ENCODE results near the gene FBXL5. TPM values are rescaled to one million over a fixed set of nuclear protein-coding genes. Genes with fewer than 3 reads are reported as not detected.

The FBXL5 gene
- total and polyA plus RNA-seq, 3 experiments from 2014 or later: 25.1 to 94.5 (median 27.6) TPM

DNA sequence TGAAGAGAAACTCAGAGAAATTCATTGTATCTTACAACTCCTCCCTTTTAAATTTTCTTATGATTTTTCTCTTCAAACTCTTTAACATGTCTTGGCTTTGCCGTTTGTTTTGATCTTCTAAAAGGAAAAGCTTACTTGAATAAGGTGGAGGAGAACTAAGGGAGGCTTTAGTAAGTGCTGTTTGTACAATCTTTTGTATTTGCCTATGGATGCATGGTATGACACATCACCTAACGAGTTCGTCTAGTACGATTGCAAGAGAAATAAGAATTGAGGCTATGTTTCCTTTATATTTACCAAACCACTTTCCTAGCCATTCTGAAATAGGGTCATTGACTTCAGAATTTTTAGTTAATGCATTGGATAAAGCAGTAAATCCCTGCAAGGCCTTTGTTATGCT, 39.3 kb upstream of the FBXL5 start:
- Histone ChIP-seq H3K27me3 (ENCODE audit: insufficient read depth, low read length, poor library complexity, severe bottlenecking) (no peaks in the 10 kb centered on the region), H3K4me1 (ENCODE audit: insufficient read depth, low read length) (no peaks in the 10 kb centered on the region), H3K4me3 (ENCODE audit: low read length) (no peak overlapping the region), H3K36me3 (ENCODE audit: insufficient read depth, low read length) (no peaks in the 10 kb centered on the region), H3K27ac (ENCODE audit: low read depth, low read length) (no peak overlapping the region), H3K9me3 (ENCODE audit: low read length) (no peaks in the 10 kb centered on the region)
- peaks cover 3 to 7% (median 6%) of the 10 kb centered on the region in 3 donors for H3K4me1 Mint-ChIP-seq
- DNase-seq: no peak
- no peak overlapping the region for H3K4me3 Mint-ChIP-seq
- ChIA-PET POLR2A (no interaction called here), CTCF (no interaction called here)
- peaks cover 0 to 2% (median 1%) of the 10 kb centered on the region in 3 donors for H3K36me3 Mint-ChIP-seq
- peaks cover 9 to 20% of the 10 kb centered on the region in 2 donors for H3K27me3 Mint-ChIP-seq
- no peaks in the 10 kb centered on the region for H3K9me3 Mint-ChIP-seq
- H3K27ac Mint-ChIP-seq: no peak overlapping the region

DNA sequence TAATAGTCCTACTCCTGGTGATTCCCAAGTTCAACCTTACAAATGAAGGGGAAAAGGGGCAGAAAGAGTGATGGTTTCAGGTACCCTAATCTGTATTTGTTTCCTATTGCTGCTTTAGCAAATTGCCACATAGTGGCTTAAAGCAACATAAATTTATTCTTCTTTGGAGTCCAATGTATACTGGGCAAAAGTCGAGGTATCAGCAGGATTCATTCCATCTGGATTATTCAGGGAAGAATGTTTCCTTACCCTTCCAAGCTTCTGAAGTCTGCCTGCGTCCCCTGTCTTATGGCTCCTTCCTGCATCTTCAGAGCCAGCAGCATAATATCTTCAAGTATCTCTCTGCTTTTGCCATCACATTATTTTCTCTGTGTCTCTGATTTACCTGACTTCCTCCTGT, 37.4 kb upstream of the FBXL5 start:
- no peak for DNase-seq
- no peaks in the 10 kb centered on the region for H3K27me3 ChIP-seq (ENCODE audit: insufficient read depth, low read length, poor library complexity, severe bottlenecking)
- H3K4me1 ChIP-seq (ENCODE audit: insufficient read depth, low read length): no peaks in the 10 kb centered on the region
- H3K27ac ChIP-seq (ENCODE audit: low read depth, low read length): no peak overlapping the region
- ChIA-PET POLR2A (no interaction called here), CTCF (no interaction called here)
- H3K9me3 ChIP-seq (ENCODE audit: low read length): no peaks in the 10 kb centered on the region
- Mint-ChIP-seq H3K4me3 (no peak overlapping the region), H3K27me3 (peaks cover 3 to 7% of the 10 kb centered on the region in 2 donors), H3K9me3 (no peaks in the 10 kb centered on the region), H3K4me1 (peaks cover 3 to 7% (median 6%) of the 10 kb centered on the region in 3 donors), H3K36me3 (peaks cover 0 to 14% (median 0%) of the 10 kb centered on the region in 3 donors), H3K27ac (peak overlapping the region in 1 of 8 donors; percentile 43)
- no peaks in the 10 kb centered on the region for H3K36me3 ChIP-seq (ENCODE audit: insufficient read depth, low read length)
- H3K4me3 ChIP-seq (ENCODE audit: low read length): no peak overlapping the region

DNA sequence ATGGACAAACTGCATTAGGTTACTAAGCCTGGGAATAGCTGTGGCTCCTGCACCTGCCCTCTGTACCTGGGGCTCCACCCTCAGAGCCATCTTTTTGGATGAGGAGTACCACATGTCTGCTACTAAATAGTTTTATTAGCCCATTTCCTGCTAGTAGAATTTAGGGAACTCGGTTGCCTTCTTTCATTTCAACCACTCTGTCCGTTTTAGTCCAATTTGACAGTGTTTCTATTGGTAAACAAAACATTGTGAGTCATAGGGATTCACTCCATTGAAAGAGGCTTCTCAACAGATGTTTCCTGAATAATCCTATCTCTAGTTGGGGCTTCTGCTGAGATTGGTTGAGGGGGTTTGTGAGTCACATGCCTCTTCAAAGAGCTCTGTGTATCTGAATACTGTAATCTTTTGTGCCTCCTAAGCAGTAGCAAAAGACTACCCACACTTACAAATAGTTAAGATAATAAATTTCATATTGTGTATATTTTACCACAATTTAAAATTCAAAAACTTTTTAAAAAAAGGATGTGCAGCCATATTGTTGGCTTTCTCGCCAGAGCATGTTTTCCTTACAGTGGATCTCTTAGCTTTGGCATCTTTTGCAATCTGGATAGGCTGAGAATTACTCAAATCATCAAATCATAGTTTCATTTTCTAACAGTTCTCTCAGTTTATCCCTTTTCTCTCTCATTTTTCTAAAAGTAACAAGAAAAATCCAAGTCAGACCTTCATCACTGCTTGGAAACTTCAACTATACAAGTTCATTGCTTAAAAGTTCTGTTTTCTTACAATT, 36.4 kb upstream of the FBXL5 start:
- H3K27me3 Mint-ChIP-seq: no peaks in the 10 kb centered on the region
- no peak overlapping the region for H3K27ac ChIP-seq (ENCODE audit: low read depth, low read length)
- H3K4me3 Mint-ChIP-seq: no peak overlapping the region
- no peak for DNase-seq
- peaks cover 0 to under 1% (median 0%) of the 10 kb centered on the region in 3 donors for H3K4me1 Mint-ChIP-seq
- H3K4me1 ChIP-seq (ENCODE audit: insufficient read depth, low read length): no peaks in the 10 kb centered on the region
- peak overlapping the region in 1 of 8 donors; percentile 43 for H3K27ac Mint-ChIP-seq
- H3K9me3 ChIP-seq (ENCODE audit: low read length): no peaks in the 10 kb centered on the region
- peaks cover 1 to 23% (median 4%) of the 10 kb centered on the region in 3 donors for H3K36me3 Mint-ChIP-seq
- ChIA-PET CTCF (no interaction called here), POLR2A (no interaction called here)
- no peaks in the 10 kb centered on the region for H3K36me3 ChIP-seq (ENCODE audit: insufficient read depth, low read length)
- no peaks in the 10 kb centered on the region for H3K9me3 Mint-ChIP-seq
- H3K4me3 ChIP-seq (ENCODE audit: low read length): no peak overlapping the region
- no peaks in the 10 kb centered on the region for H3K27me3 ChIP-seq (ENCODE audit: insufficient read depth, low read length, poor library complexity, severe bottlenecking)

DNA sequence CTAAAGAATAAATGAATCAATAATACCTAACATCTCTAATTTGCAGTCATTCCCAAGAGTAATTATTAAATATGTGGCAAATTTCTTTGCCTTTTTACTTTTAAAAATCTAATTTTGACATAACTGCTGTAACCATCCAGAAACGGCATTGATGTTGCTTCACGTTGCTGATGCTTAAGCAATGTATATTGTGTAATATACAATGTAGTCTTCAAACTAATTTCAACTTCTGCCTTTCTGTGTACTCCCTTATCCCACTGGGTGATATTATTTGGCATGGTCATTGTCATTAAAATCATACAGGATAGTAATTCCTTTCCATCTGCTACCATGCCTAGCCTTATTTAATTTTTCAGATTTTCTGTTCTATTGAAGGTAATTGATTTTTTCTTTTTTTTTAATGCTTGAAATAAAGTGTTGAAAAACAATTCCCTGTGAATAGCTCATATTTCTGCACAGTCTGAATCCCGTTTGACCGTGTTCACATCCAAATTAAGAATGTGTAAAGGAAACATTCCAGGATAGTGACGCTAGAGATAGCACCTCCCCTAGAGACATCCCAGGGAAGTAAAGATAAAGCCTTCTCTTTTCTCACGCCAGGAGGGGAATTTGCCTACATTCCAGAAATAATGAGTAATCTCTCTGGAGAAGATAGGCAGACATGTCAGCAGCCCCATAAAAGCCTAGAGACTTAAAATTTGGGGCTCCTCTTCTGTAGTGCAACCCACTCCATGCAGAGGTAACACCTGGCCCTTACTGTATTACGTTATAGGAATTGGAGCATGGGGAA, 35.1 kb upstream of the FBXL5 start:
- Mint-ChIP-seq H3K36me3 (peaks cover 6 to 33% (median 7%) of the 10 kb centered on the region in 3 donors), H3K27me3 (no peaks in the 10 kb centered on the region), H3K4me1 (peaks cover 5 to 10% (median 7%) of the 10 kb centered on the region in 3 donors), H3K9me3 (no peaks in the 10 kb centered on the region), H3K27ac (no peak overlapping the region), H3K4me3 (no peak overlapping the region)
- no peaks in the 10 kb centered on the region for H3K4me1 ChIP-seq (ENCODE audit: insufficient read depth, low read length)
- no peak for DNase-seq
- H3K36me3 ChIP-seq (ENCODE audit: insufficient read depth, low read length): no peaks in the 10 kb centered on the region
- ChIA-PET POLR2A (no interaction called here), CTCF (no interaction called here)
- H3K27me3 ChIP-seq (ENCODE audit: insufficient read depth, low read length, poor library complexity, severe bottlenecking): no peaks in the 10 kb centered on the region
- H3K9me3 ChIP-seq (ENCODE audit: low read length): no peaks in the 10 kb centered on the region
- H3K4me3 ChIP-seq (ENCODE audit: low read length): no peak overlapping the region
- H3K27ac ChIP-seq (ENCODE audit: low read depth, low read length): no peak overlapping the region

GRCh38 chr4:15689540-15689939, 34.4 kb upstream of the FBXL5 start:
- H3K36me3 ChIP-seq (ENCODE audit: insufficient read depth, low read length): no peaks in the 10 kb centered on the region
- CTCF ChIA-PET: no interaction called here
- Mint-ChIP-seq H3K27me3 (no peaks in the 10 kb centered on the region), H3K4me3 (no peak overlapping the region), H3K27ac (no peak overlapping the region), H3K4me1 (peaks cover 10 to 17% (median 14%) of the 10 kb centered on the region in 3 donors), H3K9me3 (no peaks in the 10 kb centered on the region), H3K36me3 (peaks cover 6 to 37% (median 7%) of the 10 kb centered on the region in 3 donors)
- H3K27me3 ChIP-seq (ENCODE audit: insufficient read depth, low read length, poor library complexity, severe bottlenecking): no peaks in the 10 kb centered on the region
- POLR2A ChIA-PET: no interaction called here
- no peaks in the 10 kb centered on the region for H3K4me1 ChIP-seq (ENCODE audit: insufficient read depth, low read length)
- DNase-seq: no peak
- no peaks in the 10 kb centered on the region for H3K9me3 ChIP-seq (ENCODE audit: low read length)
- H3K4me3 ChIP-seq (ENCODE audit: low read length): no peak overlapping the region
- H3K27ac ChIP-seq (ENCODE audit: low read depth, low read length): no peak overlapping the region

GRCh38 chr4:15688051-15688450, 32.9 kb upstream of the FBXL5 start:
- Histone ChIP-seq H3K27ac (ENCODE audit: low read depth, low read length) (no peak overlapping the region), H3K4me3 (ENCODE audit: low read length) (no peak overlapping the region), H3K36me3 (ENCODE audit: insufficient read depth, low read length) (no peaks in the 10 kb centered on the region), H3K9me3 (ENCODE audit: low read length) (no peaks in the 10 kb centered on the region), H3K27me3 (ENCODE audit: insufficient read depth, low read length, poor library complexity, severe bottlenecking) (no peaks in the 10 kb centered on the region), H3K4me1 (ENCODE audit: insufficient read depth, low read length) (peaks cover 11% of the 10 kb centered on the region)
- no peak overlapping the region for H3K4me3 Mint-ChIP-seq
- H3K27me3 Mint-ChIP-seq: no peaks in the 10 kb centered on the region
- H3K9me3 Mint-ChIP-seq: no peaks in the 10 kb centered on the region
- peaks cover 6 to 38% (median 7%) of the 10 kb centered on the region in 3 donors for H3K36me3 Mint-ChIP-seq
- peaks cover 18 to 32% (median 27%) of the 10 kb centered on the region in 3 donors for H3K4me1 Mint-ChIP-seq
- ChIA-PET CTCF (no interaction called here), POLR2A (no interaction called here)
- DNase-seq: no peak
- H3K27ac Mint-ChIP-seq: no peak overlapping the region

DNA sequence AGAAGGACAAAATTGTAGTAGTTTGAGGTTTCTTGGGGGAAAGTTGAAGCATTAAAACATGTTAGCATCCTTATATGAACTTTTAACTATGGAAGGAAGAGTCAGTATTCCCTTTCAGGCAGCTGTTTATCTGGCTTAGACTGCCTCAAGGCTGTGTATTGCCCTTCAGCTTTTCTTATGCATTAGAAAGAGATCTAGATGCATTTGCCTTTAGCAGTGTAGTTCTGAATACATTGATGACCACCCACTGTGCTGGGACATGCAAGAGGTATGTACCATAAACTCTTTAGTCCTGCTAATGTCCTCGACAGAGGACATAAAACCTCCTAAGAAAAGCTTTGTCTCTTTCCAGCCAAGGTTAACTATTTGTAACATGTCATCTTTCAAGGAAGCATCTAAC, 29.3 kb upstream of the FBXL5 start:
- Histone ChIP-seq H3K4me1 (ENCODE audit: insufficient read depth, low read length) (peaks cover 20% of the 10 kb centered on the region), H3K9me3 (ENCODE audit: low read length) (no peaks in the 10 kb centered on the region), H3K27me3 (ENCODE audit: insufficient read depth, low read length, poor library complexity, severe bottlenecking) (no peaks in the 10 kb centered on the region), H3K27ac (ENCODE audit: low read depth, low read length) (no peak overlapping the region), H3K36me3 (ENCODE audit: insufficient read depth, low read length) (no peaks in the 10 kb centered on the region), H3K4me3 (ENCODE audit: low read length) (no peak overlapping the region)
- Mint-ChIP-seq H3K4me3 (peak overlapping the region in 1 of 7 donors; percentile 42), H3K4me1 (peaks cover 30 to 49% (median 45%) of the 10 kb centered on the region in 3 donors), H3K27me3 (no peaks in the 10 kb centered on the region), H3K27ac (no peak overlapping the region), H3K36me3 (peaks cover 6 to 46% (median 7%) of the 10 kb centered on the region in 3 donors), H3K9me3 (no peaks in the 10 kb centered on the region)
- no peak for DNase-seq
- CTCF ChIA-PET: no interaction called here
- POLR2A ChIA-PET: no interaction called here

DNA sequence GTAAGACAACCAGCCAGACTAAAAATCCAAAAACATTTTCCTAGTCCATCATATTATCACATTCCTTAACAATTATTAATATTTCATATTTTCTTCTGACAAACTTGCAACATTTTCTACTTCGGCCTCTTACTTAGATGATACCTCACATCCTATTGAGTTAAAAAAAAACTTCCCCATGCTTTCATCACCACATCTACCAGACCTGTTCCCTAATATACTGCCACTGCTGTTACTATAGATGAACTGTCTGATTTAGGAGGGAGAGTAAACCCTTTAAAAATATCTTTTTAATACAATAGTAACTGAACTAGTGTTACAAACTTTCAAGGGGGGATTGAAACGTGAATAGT, 28.0 kb upstream of the FBXL5 start:
- CTCF ChIA-PET: interaction anchor here (1.2 to 2.3 kb wide), 2 partner anchors 28 to 29 kb away, joined by 3 to 7 read pairs; partner anchors contain the start of gene FBXL5
- POLR2A ChIA-PET: no interaction called here
- no peaks in the 10 kb centered on the region for H3K27me3 Mint-ChIP-seq
- H3K4me3 ChIP-seq (ENCODE audit: low read length): peak overlapping the region; percentile 97
- peak overlapping the region in 6 of 7 donors; percentile 4 to 98 (median 38) for H3K4me3 Mint-ChIP-seq
- DNase-seq: no peak
- peak overlapping the region in 2 of 8 donors; percentile 45 to 98 for H3K27ac Mint-ChIP-seq
- no peaks in the 10 kb centered on the region for H3K36me3 ChIP-seq (ENCODE audit: insufficient read depth, low read length)
- no peaks in the 10 kb centered on the region for H3K9me3 ChIP-seq (ENCODE audit: low read length)
- H3K27me3 ChIP-seq (ENCODE audit: insufficient read depth, low read length, poor library complexity, severe bottlenecking): no peaks in the 10 kb centered on the region
- H3K36me3 Mint-ChIP-seq: peaks cover 6 to 38% (median 7%) of the 10 kb centered on the region in 3 donors
- peaks cover 20% of the 10 kb centered on the region for H3K4me1 ChIP-seq (ENCODE audit: insufficient read depth, low read length)
- H3K4me1 Mint-ChIP-seq: peaks cover 30 to 49% (median 45%) of the 10 kb centered on the region in 3 donors
- H3K9me3 Mint-ChIP-seq: no peaks in the 10 kb centered on the region
- H3K27ac ChIP-seq (ENCODE audit: low read depth, low read length): peak overlapping the region; percentile 88

All from CD8-positive, alpha-beta memory T cell (primary cell).